ENCODE results near the gene GTF3C5. TPM values are rescaled to one million over a fixed set of nuclear protein-coding genes. Genes with fewer than 3 reads are reported as not detected.
"Not testable (repeated sequence)": the region's sequence is repeated elsewhere in the genome, so short reads cannot be mapped to it uniquely, and the experiment has no call there.

GTF3C5 gene
- total RNA-seq, 1 donor from 2014 or later: 83.6 TPM

- H3K27me3 Mint-ChIP-seq: no peaks in the 10 kb centered on the region
- H3K9me3 Mint-ChIP-seq: no peaks in the 10 kb centered on the region
- H3K27ac Mint-ChIP-seq: no peak overlapping the region
- no peak for TF ChIP-seq CTCF (conservative IDR thresholded peaks at IDR 0.05)
- DNase-seq (ENCODE audit: extremely low spot score, unreplicated experiment): no peak
- H3K36me3 Mint-ChIP-seq: no peaks in the 10 kb centered on the region
- peaks cover 9% of the 10 kb centered on the region for H3K4me1 Mint-ChIP-seq (ENCODE audit: unreplicated experiment)
- no peak overlapping the region for H3K4me3 Mint-ChIP-seq
Observed at GRCh38 chr9:133064241-133065069, 33.7 kb downstream of the GTF3C5 start.

GRCh38 chr9:133065070-133065388 is 34.2 kb downstream of the GTF3C5 start:
- H3K27me3 Mint-ChIP-seq: no peaks in the 10 kb centered on the region
- TF ChIP-seq CTCF (conservative IDR thresholded peaks at IDR 0.05): no peak
- no peak for DNase-seq (ENCODE audit: extremely low spot score, unreplicated experiment)
- no peaks in the 10 kb centered on the region for H3K36me3 Mint-ChIP-seq
- no peak overlapping the region for H3K27ac Mint-ChIP-seq
- no peaks in the 10 kb centered on the region for H3K9me3 Mint-ChIP-seq
- H3K4me1 Mint-ChIP-seq (ENCODE audit: unreplicated experiment): peaks cover 4% of the 10 kb centered on the region
- H3K4me3 Mint-ChIP-seq: no peak overlapping the region

GRCh38 chr9:133066181-133066983 is 35.6 kb downstream of the GTF3C5 start:
- H3K36me3 Mint-ChIP-seq: no peaks in the 10 kb centered on the region
- H3K27me3 Mint-ChIP-seq: no peaks in the 10 kb centered on the region
- no peak overlapping the region for H3K27ac Mint-ChIP-seq
- no peak for TF ChIP-seq CTCF (conservative IDR thresholded peaks at IDR 0.05)
- H3K4me1 Mint-ChIP-seq (ENCODE audit: unreplicated experiment): no peaks in the 10 kb centered on the region
- DNase-seq (ENCODE audit: extremely low spot score, unreplicated experiment): no peak
- H3K4me3 Mint-ChIP-seq: no peak overlapping the region
- H3K9me3 Mint-ChIP-seq: no peaks in the 10 kb centered on the region

- Mint-ChIP-seq H3K36me3 (no peaks in the 10 kb centered on the region), H3K4me1 (ENCODE audit: unreplicated experiment) (no peaks in the 10 kb centered on the region), H3K9me3 (no peaks in the 10 kb centered on the region), H3K27me3 (no peaks in the 10 kb centered on the region), H3K4me3 (no peak overlapping the region), H3K27ac (no peak overlapping the region)
- DNase-seq (ENCODE audit: extremely low spot score, unreplicated experiment): no peak
- TF ChIP-seq CTCF (conservative IDR thresholded peaks at IDR 0.05): no peak
Observed at GRCh38 chr9:133067006-133067405, 36.2 kb downstream of the GTF3C5 start.

- no peaks in the 10 kb centered on the region for H3K9me3 Mint-ChIP-seq
- peak overlapping the region; percentile 29 for H3K27ac Mint-ChIP-seq
- no peak overlapping the region for H3K4me3 Mint-ChIP-seq
- no peak for DNase-seq (ENCODE audit: extremely low spot score, unreplicated experiment)
- no peaks in the 10 kb centered on the region for H3K4me1 Mint-ChIP-seq (ENCODE audit: unreplicated experiment)
- TF ChIP-seq CTCF (conservative IDR thresholded peaks at IDR 0.05): no peak
- no peaks in the 10 kb centered on the region for H3K36me3 Mint-ChIP-seq
- H3K27me3 Mint-ChIP-seq: no peaks in the 10 kb centered on the region
Observed at GRCh38 chr9:133067813-133068212, 37.0 kb downstream of the GTF3C5 start.

GRCh38 chr9:133068431-133068830 is 37.6 kb downstream of the GTF3C5 start:
- not testable (repeated sequence) for H3K36me3 Mint-ChIP-seq; H3K27me3 Mint-ChIP-seq; H3K27ac Mint-ChIP-seq; H3K4me1 Mint-ChIP-seq (ENCODE audit: unreplicated experiment); DNase-seq (ENCODE audit: extremely low spot score, unreplicated experiment); H3K4me3 Mint-ChIP-seq; H3K9me3 Mint-ChIP-seq

GRCh38 chr9:133070500-133070961 is 39.7 kb downstream of the GTF3C5 start:
- not testable (repeated sequence) for DNase-seq (ENCODE audit: extremely low spot score, unreplicated experiment); H3K4me1 Mint-ChIP-seq (ENCODE audit: unreplicated experiment); H3K27me3 Mint-ChIP-seq; H3K27ac Mint-ChIP-seq; H3K36me3 Mint-ChIP-seq; H3K9me3 Mint-ChIP-seq; H3K4me3 Mint-ChIP-seq

- H3K27me3 Mint-ChIP-seq; H3K4me1 Mint-ChIP-seq (ENCODE audit: unreplicated experiment); DNase-seq (ENCODE audit: extremely low spot score, unreplicated experiment); H3K9me3 Mint-ChIP-seq; H3K4me3 Mint-ChIP-seq; H3K36me3 Mint-ChIP-seq; H3K27ac Mint-ChIP-seq: not testable (repeated sequence)
Observed at GRCh38 chr9:133070985-133071384, 40.2 kb downstream of the GTF3C5 start.

Measured in type B pancreatic cell (in vitro differentiated cells).